Measurements from ENCODE around the gene PLK4.
"Not testable (repeated sequence)": the region's sequence is repeated elsewhere in the genome, so short reads cannot be mapped to it uniquely, and the experiment has no call there.

Gene PLK4

GRCh38 chr4:127916512-127916911, 35.8 kb downstream of the PLK4 start:
- DNase-seq: no peak

- no peak for DNase-seq
Observed at GRCh38 chr4:127917151-127917550, 36.5 kb downstream of the PLK4 start.

DNA sequence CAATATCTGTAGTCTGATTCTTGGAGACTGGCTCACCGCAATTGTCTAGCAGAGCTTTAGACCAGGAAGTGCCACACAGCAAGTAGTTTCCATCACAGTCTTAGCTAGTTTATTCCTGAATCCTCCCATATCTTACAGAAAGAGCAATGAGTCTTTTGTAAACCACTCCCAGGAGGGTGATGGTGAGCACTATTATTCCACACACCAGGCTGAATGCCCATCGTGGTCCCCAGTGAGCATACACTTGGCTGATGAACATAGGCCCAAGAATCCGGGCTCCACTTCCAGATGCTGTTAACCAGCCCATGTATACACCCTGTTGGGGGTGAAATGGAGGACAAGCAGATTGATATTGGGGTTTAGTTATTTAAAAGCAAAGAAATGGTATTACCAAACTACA, 39.8 kb downstream of the PLK4 start:
- DNase-seq: no peak

DNA sequence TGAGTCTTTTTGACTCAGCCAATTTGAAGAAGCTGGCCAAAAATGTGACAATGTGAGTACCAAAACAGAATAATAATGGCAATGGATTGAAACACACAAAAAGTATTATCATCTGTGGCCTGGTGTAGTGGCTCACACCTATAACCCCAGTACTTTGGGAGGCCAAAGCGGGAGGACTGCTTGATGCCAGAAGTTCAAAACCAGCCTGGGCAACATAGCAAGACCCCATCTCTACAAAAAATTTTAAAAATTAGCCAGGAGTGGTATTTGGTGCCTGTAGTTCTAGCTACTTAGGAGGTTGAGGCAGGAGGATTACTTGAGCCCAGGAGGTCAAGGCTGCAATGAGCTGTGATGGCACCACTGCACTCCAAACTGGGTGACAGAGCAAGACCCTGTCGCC, 41.5 kb downstream of the PLK4 start:
- DNase-seq: no peak

DNA sequence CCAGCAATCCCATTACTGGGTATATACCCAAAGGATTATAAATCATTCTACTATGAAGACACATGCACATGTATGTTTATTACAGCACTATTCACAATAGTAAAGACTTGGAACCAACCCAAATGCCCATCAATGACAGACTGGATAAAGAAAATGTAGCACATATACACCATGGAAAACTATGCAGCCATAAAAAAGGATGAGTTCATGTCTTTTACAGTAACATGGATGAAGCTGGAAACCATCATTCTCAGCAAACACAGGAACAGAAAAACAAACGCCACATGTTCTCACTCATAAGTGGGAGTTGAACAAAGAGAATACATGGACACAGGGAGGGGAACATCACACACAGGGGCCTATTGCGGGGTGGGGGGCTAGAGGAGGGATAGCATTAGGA, 45.0 kb downstream of the PLK4 start:
- not testable (repeated sequence) for DNase-seq

DNA sequence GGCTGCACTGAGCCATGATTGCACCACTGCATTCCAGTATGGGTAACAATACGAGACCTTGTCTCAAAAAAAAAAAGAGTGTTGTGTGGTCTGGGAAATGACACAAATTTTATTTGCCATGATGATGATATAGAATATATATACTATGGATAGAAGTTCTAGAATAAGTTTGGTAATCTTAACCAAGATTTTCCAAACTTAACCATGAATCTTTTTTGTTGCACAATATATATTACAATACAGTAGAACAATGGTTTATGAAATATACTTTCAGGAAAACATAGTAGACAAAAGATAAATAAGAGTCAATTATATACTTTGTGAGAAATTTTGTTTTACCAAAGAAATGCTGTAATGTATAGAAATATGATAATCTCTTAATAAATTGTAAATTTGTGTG, 49.5 kb downstream of the PLK4 start:
- DNase-seq: no peak

- not testable (repeated sequence) for DNase-seq
Observed at GRCh38 chr4:127931836-127932235, 51.1 kb downstream of the PLK4 start.

GRCh38 chr4:127936974-127937373, 56.3 kb downstream of the PLK4 start:
- no peak for DNase-seq

Measured in effector CD4-positive, alpha-beta T cell (primary cell).